GM19372 (cell line): ENCODE results near the gene RALGPS2.
A peak's percentile ranks its signal among the peaks of the same experiment; 100 is the strongest.
"Not testable (repeated sequence)": the region's sequence is repeated elsewhere in the genome, so short reads cannot be mapped to it uniquely, and the experiment has no call there.

Experiments used
- ATAC-seq: cut with Tn5 transposase; IDR thresholded peaks from one replicate; pipeline ENCODE4 v1.9.1; 2021; ENCODE audit warnings: mild to moderate bottlenecking, low read depth, moderate library complexity; ENCODE audit not compliant: unreplicated experiment

Gene RALGPS2

GRCh38 chr1:178724376-178724727 is 692 bp upstream of the RALGPS2 start:
- no peak for ATAC-seq

GRCh38 chr1:178725466-178726086 is 532 bp downstream of the RALGPS2 start:
- ATAC-seq: peak; percentile 43

- ATAC-seq: peak; percentile 38
Measured at GRCh38 chr1:178726087-178726517, 1.1 kb downstream of the RALGPS2 start.

GRCh38 chr1:178726545-178726944 is 1.5 kb downstream of the RALGPS2 start:
- ATAC-seq: no peak

GRCh38 chr1:178727014-178727895 is 2.2 kb downstream of the RALGPS2 start:
- ATAC-seq: no peak

GRCh38 chr1:178733972-178734371 is 8.9 kb downstream of the RALGPS2 start:
- no peak for ATAC-seq

- ATAC-seq: no peak
Measured at GRCh38 chr1:178738780-178739179, 13.7 kb downstream of the RALGPS2 start.

- no peak for ATAC-seq
Measured at GRCh38 chr1:178739285-178740045, 14.4 kb downstream of the RALGPS2 start.

GRCh38 chr1:178740491-178740890 is 15.4 kb downstream of the RALGPS2 start:
- no peak for ATAC-seq

- ATAC-seq: no peak
Measured at GRCh38 chr1:178740924-178741323, 15.9 kb downstream of the RALGPS2 start.

- no peak for ATAC-seq
Measured at GRCh38 chr1:178743801-178744200, 18.8 kb downstream of the RALGPS2 start.

GRCh38 chr1:178745260-178745659 is 20.2 kb downstream of the RALGPS2 start:
- no peak for ATAC-seq

- no peak for ATAC-seq
Measured at GRCh38 chr1:178746345-178746744, 21.3 kb downstream of the RALGPS2 start.

- not testable (repeated sequence) for ATAC-seq
Measured at GRCh38 chr1:178747361-178747760, 22.3 kb downstream of the RALGPS2 start.

- ATAC-seq: no peak
Measured at GRCh38 chr1:178749581-178750166, 24.6 kb downstream of the RALGPS2 start.

GRCh38 chr1:178751046-178751445 is 26.0 kb downstream of the RALGPS2 start:
- ATAC-seq: no peak

GRCh38 chr1:178752891-178753290 is 27.8 kb downstream of the RALGPS2 start:
- ATAC-seq: no peak

- ATAC-seq: not testable (repeated sequence)
Measured at GRCh38 chr1:178754655-178755256, 29.7 kb downstream of the RALGPS2 start.

GRCh38 chr1:178768423-178768822 is 43.4 kb downstream of the RALGPS2 start:
- peak; percentile 56 for ATAC-seq

GRCh38 chr1:178772952-178773351 is 47.9 kb downstream of the RALGPS2 start:
- no peak for ATAC-seq
